GM23248 (cell line): ENCODE data around the gene RAB8B.

Source experiments
- EZH2 ChIP-seq: fragments of 200-600 bp; sonication (generic); IDR thresholded peaks from 2 replicates; pipeline ENCODE4 v1.6.1; 2018; ENCODE audit warnings: antibody characterized with exemption, mild to moderate bottlenecking; ENCODE audit not compliant: insufficient read depth, poor library complexity, severe bottlenecking
- EZH2phosphoT487 ChIP-seq: fragments of 200-600 bp; sonication (generic); IDR thresholded peaks from 2 replicates; pipeline ENCODE4 v1.6.1; 2018; ENCODE audit warnings: antibody characterized with exemption, moderate library complexity, mild to moderate bottlenecking, low read depth; ENCODE audit not compliant: insufficient read depth

DNA sequence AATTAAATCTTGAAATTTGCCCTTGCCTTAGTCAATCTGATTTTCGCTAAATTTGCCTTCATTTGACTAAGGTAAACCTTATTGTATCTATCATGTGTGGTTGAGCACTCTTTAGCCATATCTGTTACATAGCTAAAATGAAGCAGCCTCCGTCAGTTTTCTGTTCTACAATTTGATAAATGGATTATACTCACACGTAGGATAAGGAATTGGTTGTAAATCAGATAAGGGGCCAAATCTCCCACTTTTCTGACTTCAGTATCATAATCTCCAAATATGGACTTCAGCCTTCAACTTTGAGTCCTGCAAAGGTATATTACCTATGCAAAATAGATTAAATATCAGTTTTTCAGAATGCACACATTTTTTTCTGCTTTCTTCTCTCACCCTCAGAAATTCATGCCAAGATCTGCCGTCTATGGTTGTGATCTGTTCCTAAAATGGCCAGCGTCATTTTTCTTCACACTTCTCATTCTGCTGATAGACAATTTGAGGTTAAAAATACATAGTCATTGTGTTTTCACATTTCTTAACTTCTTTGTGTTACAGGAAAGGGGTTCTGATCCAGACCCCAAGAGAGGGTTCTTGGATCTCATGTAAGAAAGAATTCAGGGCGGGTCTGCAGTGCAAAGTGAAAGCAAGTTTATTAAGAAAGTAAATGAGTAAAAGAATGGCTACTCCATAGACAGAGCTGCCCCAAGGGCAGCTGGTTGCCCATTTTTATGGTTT, 36.9 kb downstream of the RAB8B start:
- TF ChIP-seq EZH2 (no peak), EZH2phosphoT487 (no peak)
